H1 (cell line): ENCODE results near the gene ARHGAP21. TPM values are rescaled to one million over a fixed set of nuclear protein-coding genes. Genes with fewer than 3 reads are reported as not detected.

Experiments
- CTCF ChIA-PET: fragments of 300-600 bp; sonication (Branson Sonifier 250); formaldehyde crosslinking; loops from one replicate; lab custom pipeline; 2021; ENCODE audit not compliant: partially characterized antibody; lab: Charles Lee
- POLR2A ChIA-PET: fragments of 300-600 bp; sonication (Branson Sonifier 250); formaldehyde crosslinking; loops from one replicate; lab custom pipeline; 2021; ENCODE audit warnings: inconsistent platforms; ENCODE audit not compliant: partially characterized antibody; lab: Charles Lee
- DNase-seq, 2 experiments: peaks; one replicate each; pipeline versions ENCODE4 v3.0.0 to v3.0.0-alpha.2; 2010 to 2022; ENCODE audit warnings: low spot score in 2 of 2, low read depth in 1 of 2, mixed read lengths in 1 of 2
- FAIRE-seq: peaks from 2 replicates; lab custom pipeline; 2011; peaks lifted over from hg19 to GRCh38; lab: Jason Lieb, UNC
- H2AFZ ChIP-seq: 2 replicates; pipeline ENCODE4 v1.8.1; 2012; ENCODE audit warnings: low read length, inconsistent platforms
- H2AK5ac ChIP-seq: 2 replicates; pipeline ENCODE4 v1.6.1; 2013; ENCODE audit warnings: low read depth, low read length
- H2BK120ac ChIP-seq: replicated peaks from 2 replicates; pipeline ENCODE3; 2013; ENCODE audit warnings: low read depth, low read length, inconsistent platforms
- H2BK12ac ChIP-seq: 2 replicates; pipeline ENCODE4 v1.6.1; 2013; ENCODE audit warnings: low read depth, low read length
- H2BK15ac ChIP-seq: 2 replicates; pipeline ENCODE4 v1.6.1; 2013; ENCODE audit warnings: low read length
- H2BK20ac ChIP-seq: 2 replicates; pipeline ENCODE4 v1.6.1; 2013; ENCODE audit warnings: low read length
- H2BK5ac ChIP-seq: 2 replicates; pipeline ENCODE4 v1.6.1; 2013; ENCODE audit warnings: low read depth, low read length
- H3K14ac ChIP-seq: 2 replicates; pipeline ENCODE4 v1.6.1; 2013; ENCODE audit warnings: inconsistent platforms; ENCODE audit not compliant: insufficient read length
- H3K18ac ChIP-seq: 2 replicates; pipeline ENCODE4 v1.6.1; 2013; ENCODE audit warnings: low read length; ENCODE audit errors: extremely low read depth
- H3K23ac ChIP-seq: 2 replicates; pipeline ENCODE4 v1.6.1; 2013; ENCODE audit warnings: inconsistent platforms; ENCODE audit not compliant: insufficient read length
- H3K23me2 ChIP-seq: 2 replicates; pipeline ENCODE4 v1.6.1; 2013; ENCODE audit warnings: low read depth, low read length
- H3K27ac ChIP-seq: 2 replicates; pipeline ENCODE4 v1.6.1; 2011; ENCODE audit warnings: low read depth, low read length, inconsistent platforms
- H3K27me3 ChIP-seq, 4 experiments: replicated peaks in 1 of 4; 1 replicate in 1 of 4; 2 replicates in 3 of 4; pipeline versions ENCODE4 v1.6.1 to v1.8.1; 2011 to 2013; ENCODE audit warnings: low read length in 3 of 4, mild to moderate bottlenecking in 3 of 4, inconsistent platforms in 2 of 4, mixed read lengths in 2 of 4, moderate library complexity in 1 of 4; ENCODE audit not compliant: control insufficient read depth in 3 of 4, insufficient read depth in 3 of 4; ENCODE audit errors: extremely low read depth in 1 of 4
- H3K36me3 ChIP-seq, 4 experiments: 2 replicates each; pipeline versions ENCODE4 v1.6.1 to v1.8.1; 2011 to 2013; ENCODE audit warnings: mild to moderate bottlenecking in 4 of 4, low read length in 3 of 4, moderate library complexity in 2 of 4, control low read depth in 1 of 4, inconsistent platforms in 1 of 4; ENCODE audit not compliant: insufficient read depth in 4 of 4, control insufficient read depth in 2 of 4
- H3K4ac ChIP-seq: replicated peaks from 2 replicates; pipeline ENCODE3; 2013; ENCODE audit warnings: low read length, low read depth, mixed read lengths, inconsistent platforms; ENCODE audit not compliant: insufficient read length
- H3K4me1 ChIP-seq, 4 experiments: replicated peaks in 1 of 4; 1 replicate in 1 of 4; 2 replicates in 3 of 4; pipeline versions ENCODE4 v1.6.1 to v1.8.1; 2011 to 2013; ENCODE audit warnings: low read length in 3 of 4, inconsistent platforms in 2 of 4, mixed read lengths in 1 of 4; ENCODE audit not compliant: insufficient read depth in 4 of 4, control insufficient read depth in 3 of 4
- H3K4me2 ChIP-seq, 2 experiments: 2 replicates each; pipeline versions ENCODE4 v1.6.1 to v1.8.1; 2011 to 2013; ENCODE audit warnings: low read depth in 2 of 2, low read length in 2 of 2, control low read depth in 1 of 2, inconsistent platforms in 1 of 2, mild to moderate bottlenecking in 1 of 2; ENCODE audit not compliant: insufficient read depth in 1 of 2
- H3K4me3 ChIP-seq, 4 experiments: fragments of 200-600, 300-600 bp in 1 of 4; sonication (generic), shearing (Covaris generic), sonication (Bioruptor Twin) in 1 of 4; 2 replicates each; pipeline versions ENCODE4 v1.5.1 to v1.8.1; 2011 to 2016; ENCODE audit warnings: low read length in 4 of 4, low read depth in 3 of 4, control low read depth in 2 of 4, inconsistent platforms in 2 of 4, mild to moderate bottlenecking in 2 of 4, mixed read lengths in 1 of 4, moderate library complexity in 1 of 4; ENCODE audit not compliant: insufficient read depth in 2 of 4; ENCODE audit errors: extremely low read depth in 1 of 4
- H3K56ac ChIP-seq: replicated peaks from 2 replicates; pipeline ENCODE3; 2013; ENCODE audit warnings: low read depth, mild to moderate bottlenecking, mixed read lengths, low read length, inconsistent platforms; ENCODE audit not compliant: insufficient read length
- H3K79me1 ChIP-seq: 2 replicates; pipeline ENCODE4 v1.6.1; 2013; ENCODE audit warnings: low read depth, low read length, control low read depth
- H3K79me2 ChIP-seq, 2 experiments: 2 replicates each; pipeline versions ENCODE4 v1.6.1 to v1.8.1; 2012 to 2013; ENCODE audit warnings: low read length in 2 of 2, mild to moderate bottlenecking in 2 of 2, inconsistent platforms in 1 of 2; ENCODE audit not compliant: insufficient read depth in 2 of 2, control insufficient read depth in 1 of 2
- H3K9ac ChIP-seq, 4 experiments: replicated peaks in 1 of 4; 1 replicate in 1 of 4; 2 replicates in 3 of 4; pipeline versions ENCODE4 v1.6.1 to v1.8.1; 2011 to 2013; ENCODE audit warnings: low read depth in 3 of 4, low read length in 3 of 4, control low read depth in 2 of 4, mild to moderate bottlenecking in 2 of 4, moderate library complexity in 2 of 4, inconsistent platforms in 1 of 4; ENCODE audit errors: extremely low read depth in 1 of 4
- H3K9me3 ChIP-seq, 2 experiments: 2 replicates each; pipeline versions ENCODE4 v1.6.1 to v1.8.1; 2012 to 2013; ENCODE audit warnings: mild to moderate bottlenecking in 2 of 2, moderate library complexity in 2 of 2, control low read depth in 1 of 2, inconsistent platforms in 1 of 2, low read depth in 1 of 2, low read length in 1 of 2, mixed read lengths in 1 of 2; ENCODE audit not compliant: insufficient read depth in 2 of 2
- H4K20me1 ChIP-seq, 2 experiments: replicated peaks in 1 of 2; 2 replicates each; pipeline versions ENCODE3 to v1.8.1; 2011 to 2013; ENCODE audit warnings: inconsistent platforms in 2 of 2, low read length in 2 of 2, mild to moderate bottlenecking in 1 of 2; ENCODE audit not compliant: insufficient read depth in 2 of 2, control insufficient read depth in 1 of 2
- H4K5ac ChIP-seq: 2 replicates; pipeline ENCODE4 v1.6.1; 2013; ENCODE audit warnings: low read length, low read depth, mixed read lengths, inconsistent platforms; ENCODE audit not compliant: insufficient read length
- H4K8ac ChIP-seq: 2 replicates; pipeline ENCODE4 v1.8.0; 2013; ENCODE audit warnings: mild to moderate bottlenecking, moderate library complexity, low read length, inconsistent platforms; ENCODE audit not compliant: insufficient read depth; ENCODE audit errors: extremely low read depth
- H4K91ac ChIP-seq: replicated peaks from 2 replicates; pipeline ENCODE3; 2013; ENCODE audit warnings: low read length, mixed read lengths, inconsistent platforms; ENCODE audit not compliant: insufficient read length
- ASH2L ChIP-seq: fragments of 200-600, 300-600 bp; sonication (generic); IDR thresholded peaks from one replicate; pipeline ENCODE4 v1.7.1; 2017; ENCODE audit warnings: low read length
- CEBPB ChIP-seq: IDR thresholded peaks from 2 replicates; pipeline ENCODE4 v1.6.1; 2012; ENCODE audit warnings: low read depth, low read length
- CREB1 ChIP-seq: IDR thresholded peaks from 2 replicates; pipeline ENCODE4 v1.6.1; 2012; ENCODE audit warnings: inconsistent platforms
- E2F6 ChIP-seq: IDR thresholded peaks from 2 replicates; pipeline ENCODE4 v1.6.1; 2012; ENCODE audit warnings: inconsistent platforms
- EZH2 ChIP-seq: fragments of 200-600 bp; sonication (generic); IDR thresholded peaks from 2 replicates; pipeline ENCODE4 v1.7.1; 2012; ENCODE audit warnings: low read depth, mild to moderate bottlenecking, moderate library complexity, low read length, inconsistent platforms; ENCODE audit not compliant: severe bottlenecking
- JUND ChIP-seq: IDR thresholded peaks from 2 replicates; pipeline ENCODE4 v1.6.1; 2011; ENCODE audit warnings: mild to moderate bottlenecking, improper control_type of control experiment, low read length
- MAX ChIP-seq: IDR thresholded peaks from 2 replicates; pipeline ENCODE4 v1.6.1; 2012; ENCODE audit warnings: inconsistent platforms
- POLR2AphosphoS5 ChIP-seq: IDR thresholded peaks from 2 replicates; pipeline ENCODE4 v1.6.1; 2011; ENCODE audit warnings: low read depth, low read length
- POU5F1 ChIP-seq: IDR thresholded peaks from 2 replicates; pipeline ENCODE4 v1.6.1; 2011; ENCODE audit warnings: low read depth, mild to moderate bottlenecking, low read length, moderate library complexity
- SIN3A ChIP-seq, 2 experiments: IDR thresholded peaks in 1 of 2; conservative IDR thresholded peaks in 1 of 2; 2 replicates each; pipeline ENCODE4 v1.6.1; 2011 to 2012; ENCODE audit warnings: low read length in 2 of 2, improper control_type of control experiment in 1 of 2, low read depth in 1 of 2, mild to moderate bottlenecking in 1 of 2
- SIX5 ChIP-seq: IDR thresholded peaks from 2 replicates; pipeline ENCODE4 v1.6.1; 2011; ENCODE audit warnings: mild to moderate bottlenecking, low read depth, low read length
- SP1 ChIP-seq: IDR thresholded peaks from 2 replicates; pipeline ENCODE4 v1.6.1; 2011; ENCODE audit warnings: low read depth, low read length
- TAF7 ChIP-seq: optimal IDR thresholded peaks from 2 replicates; pipeline ENCODE3; 2011; ENCODE audit warnings: low read depth, mild to moderate bottlenecking, inconsistent platforms, low read length, moderate library complexity, borderline replicate concordance
- YY1 ChIP-seq: IDR thresholded peaks from 2 replicates; pipeline ENCODE4 v1.6.1; 2011; ENCODE audit warnings: low read depth, mild to moderate bottlenecking, low read length
- WGBS, 2 experiments: shearing (Covaris generic) in 1 of 2; methylation state at CpG; one replicate each; pipeline versions ENCODE4 v1.1.6 to v1.1.7; 2013 to 2015; ENCODE audit warnings: low lambda C conversion rate in 2 of 2, mixed read lengths in 2 of 2, inconsistent platforms in 1 of 2, low coverage in 1 of 2, missing lambda C conversion rate in 1 of 2; ENCODE audit not compliant: insufficient replicate concordance in 2 of 2, insufficient coverage in 1 of 2, insufficient read length in 1 of 2; ENCODE audit errors: extremely low coverage in 1 of 2, missing lambda C conversion rate in 1 of 2; 5-methylcytosine and 5-hydroxymethylcytosine counted together
- polyA plus RNA-seq, 7 experiments: library from polyadenylated mRNA; depleted of rRNA in 3 of 7; stranded (reverse) in 5 of 7; unstranded in 2 of 7; fragments of >200 nt in 5 of 7; fragments of 200-250 nt in 2 of 7; gene quantifications; 1 replicate in 5 of 7; 2 replicates in 1 of 7; 4 replicates in 1 of 7; pipeline versions ENCODE4 v1.2.1 to v1.2.3, GENCODE V29; 2011 to 2013; ENCODE audit warnings: missing spikeins in 2 of 7, mixed read lengths in 2 of 7
- total RNA-seq: library from RNA; stranded (reverse); fragmentation: NEBNext Ultra II Directional; extraction: Animal tissue kit (Norgen Biotek cat#: 25700); gene quantifications from 2 replicates; pipeline ENCODE4 v1.2.1, GENCODE V29; 2021
- TF ChIP-seq, protein P1 (sequence below): IDR thresholded peaks from 2 replicates; pipeline ENCODE4 v1.6.1; 2011; ENCODE audit warnings: low read depth, mild to moderate bottlenecking, low read length; ENCODE audit not compliant: insufficient read depth

Gene ARHGAP21
- total and polyA plus RNA-seq, 2 of the 8 experiments (the other 6 are each of a cell fraction or from before 2014, with no cell fraction given): 14.4 to 35.3 TPM

DNA sequence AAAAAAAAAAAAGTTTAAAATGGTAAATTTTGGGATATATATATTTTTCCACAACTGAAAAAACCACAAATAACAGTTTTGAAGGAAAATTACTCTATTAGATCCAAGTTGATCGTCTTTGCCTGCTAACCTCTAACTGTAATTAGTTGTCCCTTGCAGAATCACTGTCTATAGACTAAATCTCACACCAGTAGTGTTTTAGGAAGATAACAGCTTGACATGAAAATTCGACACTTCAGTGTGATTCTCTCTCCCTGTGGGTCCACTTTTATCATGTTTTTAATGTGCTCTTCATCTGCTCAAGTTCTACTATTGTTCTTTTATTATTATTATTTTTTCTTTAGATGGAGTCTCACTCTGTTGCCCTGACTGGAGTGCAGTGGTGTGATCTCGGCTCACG lies 24.5 kb upstream of the ARHGAP21 start:
- Histone ChIP-seq H2BK20ac (no peak overlapping the region), H3K27ac (no peak overlapping the region), H3K36me3 (no peaks in the 10 kb centered on the region), H3K79me2 (no peaks in the 10 kb centered on the region), H3K56ac (no peak overlapping the region), H3K4me1 (no peaks in the 10 kb centered on the region), H2BK15ac (no peak overlapping the region), H2AK5ac (no peak overlapping the region), H3K9me3 (no peaks in the 10 kb centered on the region), H4K20me1 (no peaks in the 10 kb centered on the region), H3K79me1 (no peaks in the 10 kb centered on the region), H3K4me2 (no peak overlapping the region), H3K23me2 (no peaks in the 10 kb centered on the region), H2BK120ac (no peak overlapping the region), H3K9ac (no peak overlapping the region), H2BK5ac (no peak overlapping the region), H3K18ac (no peak overlapping the region), H3K27me3 (no peaks in the 10 kb centered on the region), H4K5ac (no peak overlapping the region), H2BK12ac (no peak overlapping the region), H3K4ac (no peak overlapping the region), H3K4me3 (no peak overlapping the region), H2AFZ (no peak overlapping the region), H3K23ac (no peak overlapping the region), H3K14ac (no peak overlapping the region), H4K8ac (no peak overlapping the region), H4K91ac (no peak overlapping the region)
- no peak for TF ChIP-seq YY1
- no peak for TF ChIP-seq MAX
- TF ChIP-seq EZH2: no peak
- no peak for TF ChIP-seq E2F6
- no peak for TF ChIP-seq POU5F1
- no peak for TF ChIP-seq POLR2AphosphoS5
- no peak for TF ChIP-seq ASH2L
- TF ChIP-seq, protein P1, sequence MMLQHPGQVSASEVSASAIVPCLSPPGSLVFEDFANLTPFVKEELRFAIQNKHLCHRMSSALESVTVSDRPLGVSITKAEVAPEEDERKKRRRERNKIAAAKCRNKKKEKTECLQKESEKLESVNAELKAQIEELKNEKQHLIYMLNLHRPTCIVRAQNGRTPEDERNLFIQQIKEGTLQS: no peak
- TF ChIP-seq CREB1: no peak
- no peak for TF ChIP-seq SIN3A (conservative IDR thresholded peaks at IDR 0.05 in 1 of 2, IDR thresholded peaks at IDR 0.05 in 1 of 2; ENCODE audit: low read depth in 1 of 2, low read length in 2 of 2)
- TF ChIP-seq SP1: no peak
- no peak for TF ChIP-seq CEBPB
- TF ChIP-seq SIX5: no peak
- no peak for TF ChIP-seq JUND
- TF ChIP-seq TAF7: no peak
- DNase-seq (no peak), FAIRE-seq (no peak)
- 94% methylated on average over 4 of the region's 4 CpGs; no CpG with 5 or more reads in 1 of the 2 experiments for WGBS, 2 experiments
- ChIA-PET POLR2A (no interaction called here), CTCF (no interaction called here)
